T-helper 1 cell treated with Interleukin-12 subunit alpha and Interleukin-12 subunit beta and Interleukin-4 antibody, amounts not matched to agents 30 μg/mL and 1 μg/mL, for 36 hours (primary cell): ENCODE results near the gene AKR1D1.
"Not testable (repeated sequence)": the region's sequence is repeated elsewhere in the genome, so short reads cannot be mapped to it uniquely, and the experiment has no call there.

Source experiments
- H3K27ac Mint-ChIP-seq: one replicate; pipeline ENCODE4 v1.8.0; 2021; ENCODE audit warnings: mild to moderate bottlenecking, mixed read lengths
- H3K27me3 Mint-ChIP-seq: one replicate; pipeline ENCODE4 v1.8.0; 2021; ENCODE audit warnings: low read depth, mixed read lengths
- H3K36me3 Mint-ChIP-seq: one replicate; pipeline ENCODE4 v1.8.0; 2021; ENCODE audit warnings: low read depth, mixed read lengths
- H3K4me1 Mint-ChIP-seq: one replicate; pipeline ENCODE4 v1.8.0; 2021; ENCODE audit warnings: low read depth, mixed read lengths
- H3K4me3 Mint-ChIP-seq: one replicate; pipeline ENCODE4 v1.8.0; 2021; ENCODE audit warnings: mild to moderate bottlenecking, moderate library complexity, mixed read lengths
- H3K9me3 Mint-ChIP-seq: one replicate; pipeline ENCODE4 v1.8.0; 2021; ENCODE audit warnings: mixed read lengths

The AKR1D1 gene

GRCh38 chr7:138086563-138087270 is 10.5 kb downstream of the AKR1D1 start:
- Mint-ChIP-seq H3K36me3 (no peaks in the 10 kb centered on the region), H3K4me3 (no peak overlapping the region), H3K4me1 (no peaks in the 10 kb centered on the region), H3K27me3 (no peaks in the 10 kb centered on the region), H3K27ac (no peak overlapping the region), H3K9me3 (no peaks in the 10 kb centered on the region)

- Mint-ChIP-seq H3K4me1 (no peaks in the 10 kb centered on the region), H3K27me3 (no peaks in the 10 kb centered on the region), H3K9me3 (no peaks in the 10 kb centered on the region), H3K4me3 (no peak overlapping the region), H3K27ac (no peak overlapping the region), H3K36me3 (no peaks in the 10 kb centered on the region)
Measured at GRCh38 chr7:138089080-138089901, 13.0 kb downstream of the AKR1D1 start.

GRCh38 chr7:138091032-138091431 is 14.8 kb downstream of the AKR1D1 start:
- H3K9me3 Mint-ChIP-seq, result no peaks in the 10 kb centered on the region

GRCh38 chr7:138091840-138092239 is 15.6 kb downstream of the AKR1D1 start:
- not testable (repeated sequence) for H3K27me3 Mint-ChIP-seq, H3K4me3 Mint-ChIP-seq, H3K27ac Mint-ChIP-seq, H3K4me1 Mint-ChIP-seq, H3K36me3 Mint-ChIP-seq, H3K9me3 Mint-ChIP-seq

More at GRCh38 chr7:138091032-138091431, 14.8 kb downstream of the AKR1D1 start:
- H3K36me3 Mint-ChIP-seq, result no peaks in the 10 kb centered on the region
- no peak overlapping the region for H3K4me3 Mint-ChIP-seq
- no peak overlapping the region for H3K27ac Mint-ChIP-seq
- no peaks in the 10 kb centered on the region for H3K27me3 Mint-ChIP-seq
- no peaks in the 10 kb centered on the region for H3K4me1 Mint-ChIP-seq

- Mint-ChIP-seq H3K4me3 (no peak overlapping the region), H3K9me3 (no peaks in the 10 kb centered on the region), H3K27me3 (no peaks in the 10 kb centered on the region), H3K27ac (no peak overlapping the region), H3K4me1 (no peaks in the 10 kb centered on the region), H3K36me3 (no peaks in the 10 kb centered on the region)
Measured at GRCh38 chr7:138092486-138093028, 16.3 kb downstream of the AKR1D1 start.

GRCh38 chr7:138095972-138096935 is 20.0 kb downstream of the AKR1D1 start:
- Mint-ChIP-seq H3K27me3 (no peaks in the 10 kb centered on the region), H3K9me3 (no peaks in the 10 kb centered on the region), H3K27ac (no peak overlapping the region), H3K4me3 (no peak overlapping the region), H3K36me3 (no peaks in the 10 kb centered on the region), H3K4me1 (no peaks in the 10 kb centered on the region)

- no peaks in the 10 kb centered on the region for H3K4me1 Mint-ChIP-seq
- no peak overlapping the region for H3K4me3 Mint-ChIP-seq
- H3K27ac Mint-ChIP-seq, result no peak overlapping the region
- H3K36me3 Mint-ChIP-seq, result no peaks in the 10 kb centered on the region
- H3K9me3 Mint-ChIP-seq, result no peaks in the 10 kb centered on the region
- no peaks in the 10 kb centered on the region for H3K27me3 Mint-ChIP-seq
Measured at GRCh38 chr7:138097064-138097741, 20.9 kb downstream of the AKR1D1 start.

GRCh38 chr7:138099813-138100212 is 23.6 kb downstream of the AKR1D1 start:
- H3K27ac Mint-ChIP-seq, result no peak overlapping the region
- H3K27me3 Mint-ChIP-seq, result no peaks in the 10 kb centered on the region
- H3K4me3 Mint-ChIP-seq, result no peak overlapping the region
- no peaks in the 10 kb centered on the region for H3K9me3 Mint-ChIP-seq
- H3K4me1 Mint-ChIP-seq, result no peaks in the 10 kb centered on the region
- H3K36me3 Mint-ChIP-seq, result no peaks in the 10 kb centered on the region

- no peak overlapping the region for H3K4me3 Mint-ChIP-seq
- no peaks in the 10 kb centered on the region for H3K4me1 Mint-ChIP-seq
- H3K27ac Mint-ChIP-seq, result no peak overlapping the region
- H3K36me3 Mint-ChIP-seq, result no peaks in the 10 kb centered on the region
- H3K27me3 Mint-ChIP-seq, result peaks cover 4% of the 10 kb centered on the region
- H3K9me3 Mint-ChIP-seq, result no peaks in the 10 kb centered on the region
Measured at GRCh38 chr7:138105221-138105620, 29.0 kb downstream of the AKR1D1 start.

GRCh38 chr7:138115047-138115446 is 38.8 kb downstream of the AKR1D1 start:
- no peaks in the 10 kb centered on the region for H3K9me3 Mint-ChIP-seq
- no peak overlapping the region for H3K4me3 Mint-ChIP-seq
- H3K4me1 Mint-ChIP-seq, result peaks cover 2% of the 10 kb centered on the region
- no peak overlapping the region for H3K27ac Mint-ChIP-seq
- H3K27me3 Mint-ChIP-seq, result peaks cover 7% of the 10 kb centered on the region
- no peaks in the 10 kb centered on the region for H3K36me3 Mint-ChIP-seq

- H3K36me3 Mint-ChIP-seq, result no peaks in the 10 kb centered on the region
- H3K4me1 Mint-ChIP-seq, result no peaks in the 10 kb centered on the region
- H3K4me3 Mint-ChIP-seq, result no peak overlapping the region
Measured at GRCh38 chr7:138116141-138116540, 39.9 kb downstream of the AKR1D1 start.

GRCh38 chr7:138116892-138117291 is 40.6 kb downstream of the AKR1D1 start:
- Mint-ChIP-seq H3K4me1 (no peaks in the 10 kb centered on the region), H3K36me3 (no peaks in the 10 kb centered on the region), H3K4me3 (no peak overlapping the region), H3K9me3 (no peaks in the 10 kb centered on the region), H3K27ac (no peak overlapping the region), H3K27me3 (no peaks in the 10 kb centered on the region)

More at GRCh38 chr7:138116141-138116540, 39.9 kb downstream of the AKR1D1 start:
- no peak overlapping the region for H3K27ac Mint-ChIP-seq
- peaks cover 3% of the 10 kb centered on the region for H3K27me3 Mint-ChIP-seq
- no peaks in the 10 kb centered on the region for H3K9me3 Mint-ChIP-seq

- Mint-ChIP-seq H3K4me1 (no peaks in the 10 kb centered on the region), H3K36me3 (no peaks in the 10 kb centered on the region), H3K9me3 (no peaks in the 10 kb centered on the region), H3K4me3 (no peak overlapping the region), H3K27me3 (no peaks in the 10 kb centered on the region), H3K27ac (no peak overlapping the region)
Measured at GRCh38 chr7:138120140-138120827, 44.0 kb downstream of the AKR1D1 start.
